ENCODE measurements around the gene MAPK10. TPM values are rescaled to one million over a fixed set of nuclear protein-coding genes. Genes with fewer than 3 reads are reported as not detected.

Gene MAPK10
- total and polyA plus RNA-seq, 2 donors (not counting 3 experiments of a cell fraction or from before 2014, with no cell fraction given): 0.17 TPM; not detected in 1

GRCh38 chr4:86141161-86141560 is 218.7 kb downstream of the MAPK10 start:
- no TSS peak for BruUV-seq (replicated peaks)
- peaks cover 0 to under 1% of the 10 kb centered on the region in 2 experiments for H3K27me3 ChIP-seq (ENCODE audit: control insufficient read depth in 2 of 2, insufficient read depth in 2 of 2, low read length in 2 of 2)
- no peak overlapping the region for H2AFZ ChIP-seq (ENCODE audit: low read depth, low read length)
- POLR2A ChIA-PET: no interaction called here
- no peaks in the 10 kb centered on the region for H3K9me3 ChIP-seq (replicated peaks; ENCODE audit: control insufficient read depth, insufficient read depth, low read length)
- CTCF ChIA-PET: no interaction called here
- H3K4me3 ChIP-seq (replicated peaks in 1 of 3; ENCODE audit: insufficient read depth in 1 of 3, low read depth in 1 of 3, low read length in 3 of 3): no peak overlapping the region
- no peak overlapping the region for H3K4me2 ChIP-seq (ENCODE audit: insufficient read depth, low read length)
- no peak overlapping the region for H3K9ac ChIP-seq (replicated peaks; ENCODE audit: extremely low read depth, insufficient read depth, low read length)
- no peaks in the 10 kb centered on the region for H4K20me1 ChIP-seq (replicated peaks; ENCODE audit: control insufficient read depth, extremely low read depth, insufficient read depth, low read length)
- H3K9me1 ChIP-seq (replicated peaks; ENCODE audit: control insufficient read depth, extremely low read depth, insufficient read depth, low read length): no peaks in the 10 kb centered on the region
- H3K4me1 ChIP-seq (ENCODE audit: control insufficient read depth, extremely low read depth, insufficient read depth, low read length): no peaks in the 10 kb centered on the region
- DNase-seq (ENCODE audit: low read depth, low spot score) (no peak), FAIRE-seq (no peak)
- no peaks in the 10 kb centered on the region for H3K36me3 ChIP-seq (ENCODE audit: control insufficient read depth in 2 of 2, extremely low read depth in 1 of 2, insufficient read depth in 2 of 2, low read length in 2 of 2)
- intact Hi-C loops (cut with micrococcal nuclease) (no loop called here), dilution Hi-C loops (cut with MboI; ENCODE audit: extremely low pct_ligation_motif_present, low sequenced_read_pairs) (no loop called here)
- TF ChIP-seq EZH2 (IDR thresholded peaks at IDR 0.05; ENCODE audit: borderline replicate concordance, low read depth, low read length, severe bottlenecking) (no peak), CTCF (IDR thresholded peaks at IDR 0.05; ENCODE audit: extremely low read depth in 1 of 2, insufficient read depth in 1 of 2, low read depth in 1 of 2, low read length in 2 of 2) (no peak)
- no peaks in the 10 kb centered on the region for H3K79me2 ChIP-seq (ENCODE audit: control insufficient read depth, insufficient read depth, low read length)
- H3K27ac ChIP-seq (ENCODE audit: insufficient read depth, low read depth, low read length): no peak overlapping the region

DNA sequence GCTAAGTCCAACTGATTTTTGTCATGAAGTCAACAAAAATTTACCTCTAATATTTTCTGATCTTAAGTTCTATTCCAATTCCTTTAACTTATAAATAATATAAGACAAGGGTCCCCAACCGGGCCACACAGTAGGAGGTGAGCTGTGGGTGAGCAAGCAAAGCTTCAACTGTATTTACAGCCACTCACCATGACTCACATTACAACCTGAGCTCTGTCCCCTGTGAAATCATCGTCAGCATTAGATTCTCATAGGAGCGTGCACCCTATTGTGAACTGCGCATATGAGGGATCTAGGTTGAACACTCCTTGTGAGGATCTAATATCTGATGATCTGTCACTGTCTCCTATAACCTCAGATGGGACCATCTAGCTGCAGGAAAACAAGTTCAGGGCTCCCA is 227.4 kb downstream of the MAPK10 start:
- Histone ChIP-seq H3K79me2 (ENCODE audit: control insufficient read depth, insufficient read depth, low read length) (no peaks in the 10 kb centered on the region), H4K20me1 (replicated peaks; ENCODE audit: control insufficient read depth, extremely low read depth, insufficient read depth, low read length) (no peaks in the 10 kb centered on the region), H3K4me2 (ENCODE audit: insufficient read depth, low read length) (no peak overlapping the region), H3K9me1 (replicated peaks; ENCODE audit: control insufficient read depth, extremely low read depth, insufficient read depth, low read length) (no peaks in the 10 kb centered on the region), H3K4me3 (replicated peaks in 1 of 3; ENCODE audit: insufficient read depth in 1 of 3, low read depth in 1 of 3, low read length in 3 of 3) (no peak overlapping the region), H3K27ac (ENCODE audit: insufficient read depth, low read depth, low read length) (no peak overlapping the region), H3K9me3 (replicated peaks; ENCODE audit: control insufficient read depth, insufficient read depth, low read length) (no peaks in the 10 kb centered on the region), H2AFZ (ENCODE audit: low read depth, low read length) (no peak overlapping the region), H3K36me3 (ENCODE audit: control insufficient read depth in 2 of 2, extremely low read depth in 1 of 2, insufficient read depth in 2 of 2, low read length in 2 of 2) (no peaks in the 10 kb centered on the region), H3K9ac (replicated peaks; ENCODE audit: extremely low read depth, insufficient read depth, low read length) (no peak overlapping the region), H3K4me1 (ENCODE audit: control insufficient read depth, extremely low read depth, insufficient read depth, low read length) (no peaks in the 10 kb centered on the region), H3K27me3 (ENCODE audit: control insufficient read depth in 2 of 2, insufficient read depth in 2 of 2, low read length in 2 of 2) (peaks cover 0 to 3% of the 10 kb centered on the region in 2 experiments)
- dilution Hi-C loops (cut with MboI; ENCODE audit: extremely low pct_ligation_motif_present, low sequenced_read_pairs): no loop called here
- FAIRE-seq (no peak), DNase-seq (ENCODE audit: low read depth, low spot score) (no peak)
- CTCF ChIA-PET: no interaction called here
- TF ChIP-seq JUN (IDR thresholded peaks at IDR 0.05; ENCODE audit: borderline replicate concordance, insufficient read depth, insufficient read length, low read depth) (no peak), GATA2 (IDR thresholded peaks at IDR 0.05; ENCODE audit: insufficient read depth, insufficient read length, low read depth, low read length) (no peak), MYC (IDR thresholded peaks at IDR 0.05; ENCODE audit: low read depth, low read length) (no peak), FOS (IDR thresholded peaks at IDR 0.05; ENCODE audit: borderline replicate concordance, insufficient read depth, low read length) (no peak), POLR2A (IDR thresholded peaks at IDR 0.05; ENCODE audit: low read depth, low read length) (no peak), POLR2AphosphoS5 (IDR thresholded peaks at IDR 0.05; ENCODE audit: insufficient read depth, low read depth, low read length) (no peak)
- TF ChIP-seq, protein P1, sequence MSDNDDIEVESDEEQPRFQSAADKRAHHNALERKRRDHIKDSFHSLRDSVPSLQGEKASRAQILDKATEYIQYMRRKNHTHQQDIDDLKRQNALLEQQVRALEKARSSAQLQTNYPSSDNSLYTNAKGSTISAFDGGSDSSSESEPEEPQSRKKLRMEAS (IDR thresholded peaks at IDR 0.05; ENCODE audit: insufficient read depth, insufficient read length): no peak
- intact Hi-C loops (cut with micrococcal nuclease): no loop called here
- no TSS peak for BruUV-seq (replicated peaks)
- POLR2A ChIA-PET: no interaction called here

Data from endothelial cell of umbilical vein (primary cell).